NCI-H187 treated with DMSO at 0.1 percent for 48 hours (cell line): Measurements from ENCODE around the gene ALDH4A1.
"Not testable (repeated sequence)": the region's sequence is repeated elsewhere in the genome, so short reads cannot be mapped to it uniquely, and the experiment has no call there.

Experiments used
- DNase-seq: peaks from one replicate; lab custom pipeline; 2025; lab: John Stamatoyannopoulos, UW

Gene ALDH4A1

GRCh38 chr1:18878538-18879214 is 23.7 kb downstream of the ALDH4A1 start:
- DNase-seq: no peak

GRCh38 chr1:18877282-18877681 is 25.1 kb downstream of the ALDH4A1 start:
- no peak for DNase-seq

GRCh38 chr1:18876210-18876609 is 26.1 kb downstream of the ALDH4A1 start:
- DNase-seq: no peak

- DNase-seq: no peak
Observed at GRCh38 chr1:18875796-18876128, 26.6 kb downstream of the ALDH4A1 start.

GRCh38 chr1:18875107-18875795 is 27.1 kb downstream of the ALDH4A1 start:
- no peak for DNase-seq

- DNase-seq: no peak
Observed at GRCh38 chr1:18874600-18874999, 27.8 kb downstream of the ALDH4A1 start.

GRCh38 chr1:18874036-18874435 is 28.3 kb downstream of the ALDH4A1 start:
- DNase-seq: no peak

- no peak for DNase-seq
Observed at GRCh38 chr1:18872071-18872611, 30.2 kb downstream of the ALDH4A1 start.

- DNase-seq: no peak
Observed at GRCh38 chr1:18871401-18872070, 30.8 kb downstream of the ALDH4A1 start.

- no peak for DNase-seq
Observed at GRCh38 chr1:18870957-18871356, 31.4 kb downstream of the ALDH4A1 start.

GRCh38 chr1:18870595-18870865 is 31.8 kb downstream of the ALDH4A1 start:
- DNase-seq: not testable (repeated sequence)

GRCh38 chr1:18869847-18870594 is 32.3 kb downstream of the ALDH4A1 start:
- no peak for DNase-seq

GRCh38 chr1:18868801-18869424 is 33.4 kb downstream of the ALDH4A1 start:
- DNase-seq: no peak

- no peak for DNase-seq
Observed at GRCh38 chr1:18868354-18868753, 34.0 kb downstream of the ALDH4A1 start.

GRCh38 chr1:18866846-18867245 is 35.5 kb downstream of the ALDH4A1 start:
- no peak for DNase-seq

GRCh38 chr1:18866314-18866713 is 36.0 kb downstream of the ALDH4A1 start:
- DNase-seq: no peak

- DNase-seq: no peak
Observed at GRCh38 chr1:18865176-18865575, 37.2 kb downstream of the ALDH4A1 start.

- no peak for DNase-seq
Observed at GRCh38 chr1:18861590-18861989, 40.8 kb downstream of the ALDH4A1 start.

GRCh38 chr1:18861082-18861481 is 41.3 kb downstream of the ALDH4A1 start:
- DNase-seq: no peak

- no peak for DNase-seq
Observed at GRCh38 chr1:18859560-18859959, 42.8 kb downstream of the ALDH4A1 start, which contains the start of gene TAS1R2. Gene TAS1R2, minus strand, starts transcription at chr1:18859660. Its CDS starts 0 bp downstream, at chr1:18859660.

- no peak for DNase-seq
Observed at GRCh38 chr1:18858070-18858688, 44.2 kb downstream of the ALDH4A1 start.

- no peak for DNase-seq
Observed at GRCh38 chr1:18856435-18856834, 45.9 kb downstream of the ALDH4A1 start.
